HG03520 (cell line): Measurements from ENCODE around the gene USP5.

ENCODE experiments used
- ATAC-seq: cut with Tn5 transposase; IDR thresholded peaks from one replicate; pipeline ENCODE4 v1.9.1; 2021; ENCODE audit warnings: mild to moderate bottlenecking, moderate library complexity; ENCODE audit not compliant: unreplicated experiment

USP5 gene

GRCh38 chr12:6839482-6840201 is 12.3 kb upstream of the USP5 start:
- ATAC-seq, result peak; percentile 54

GRCh38 chr12:6840330-6840729 is 11.6 kb upstream of the USP5 start:
- no peak for ATAC-seq

- ATAC-seq, result no peak
Observed at GRCh38 chr12:6840761-6841515, 11.0 kb upstream of the USP5 start, which contains the start of gene GNB3. TSS of gene GNB3 (plus strand) at chr12:6840925. CDS start at chr12:6841288, 363 bp downstream.

- ATAC-seq, result no peak
Observed at GRCh38 chr12:6842075-6842474, 9.9 kb upstream of the USP5 start.

GRCh38 chr12:6843118-6843902 is 8.6 kb upstream of the USP5 start:
- no peak for ATAC-seq

GRCh38 chr12:6845395-6845794 is 6.6 kb upstream of the USP5 start:
- no peak for ATAC-seq

GRCh38 chr12:6846316-6846869 is 5.6 kb upstream of the USP5 start:
- ATAC-seq, result no peak

- ATAC-seq, result no peak
Observed at GRCh38 chr12:6847676-6848075, 4.3 kb upstream of the USP5 start.

GRCh38 chr12:6849427-6849826 is 2.5 kb upstream of the USP5 start:
- ATAC-seq, result no peak

- no peak for ATAC-seq
Observed at GRCh38 chr12:6849976-6850560, 1.9 kb upstream of the USP5 start.

- no peak for ATAC-seq
Observed at GRCh38 chr12:6850796-6851152, 1.2 kb upstream of the USP5 start.

GRCh38 chr12:6851153-6851920 is 613 bp upstream of the USP5 start, which contains the start of gene CDCA3:
TSS of gene CDCA3 (minus strand) at chr12:6851286. CDS start at chr12:6850952, 334 bp downstream.
- peak; percentile 51 for ATAC-seq

- ATAC-seq, result no peak
Observed at GRCh38 chr12:6852651-6853354, 853 bp downstream of the USP5 start.

GRCh38 chr12:6853626-6854025 is 1.7 kb downstream of the USP5 start:
- no peak for ATAC-seq

GRCh38 chr12:6854036-6854435 is 2.1 kb downstream of the USP5 start:
- no peak for ATAC-seq

- ATAC-seq, result no peak
Observed at GRCh38 chr12:6855322-6855721, 3.4 kb downstream of the USP5 start.

GRCh38 chr12:6858799-6859198 is 6.8 kb downstream of the USP5 start:
- ATAC-seq, result no peak

GRCh38 chr12:6860116-6860515 is 8.2 kb downstream of the USP5 start:
- ATAC-seq, result no peak

GRCh38 chr12:6860942-6861341 is 9.0 kb downstream of the USP5 start:
- ATAC-seq, result no peak
